GM20431 (cell line): ENCODE data around the gene KRT26.

Source experiments
- in situ Hi-C: fragments of 300-500 bp; cut with MseI, MboI; formaldehyde crosslinking; loops from one replicate; pipeline ENCODE4 v1.15.0; 2020; ENCODE audit warnings: low sequenced_read_pairs; ENCODE audit not compliant: unreplicated experiment

The KRT26 gene

DNA sequence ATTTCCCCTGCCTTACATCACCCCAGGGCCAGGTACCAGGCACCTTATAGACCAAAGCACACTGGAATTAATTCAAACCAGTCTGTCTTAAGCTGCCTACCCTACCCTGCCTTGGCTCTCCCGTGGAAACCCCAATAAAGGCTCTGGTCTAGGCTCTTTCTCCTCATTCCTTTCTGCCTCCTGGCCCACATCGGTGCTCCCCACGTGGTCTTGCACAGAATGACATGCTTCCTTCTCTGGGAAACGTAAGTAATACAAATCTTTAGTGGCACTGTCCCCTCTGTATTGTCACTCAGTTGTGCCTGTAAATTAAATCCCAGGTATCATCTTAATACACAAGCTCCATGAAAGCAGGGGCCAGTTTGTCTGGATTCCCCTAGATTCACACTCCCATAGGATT is 33.4 kb downstream of the KRT26 start:
- in situ Hi-C loops = no loop called here

GRCh38 chr17:40735016-40735415 is 37.0 kb downstream of the KRT26 start:
- in situ Hi-C loops = no loop called here

DNA sequence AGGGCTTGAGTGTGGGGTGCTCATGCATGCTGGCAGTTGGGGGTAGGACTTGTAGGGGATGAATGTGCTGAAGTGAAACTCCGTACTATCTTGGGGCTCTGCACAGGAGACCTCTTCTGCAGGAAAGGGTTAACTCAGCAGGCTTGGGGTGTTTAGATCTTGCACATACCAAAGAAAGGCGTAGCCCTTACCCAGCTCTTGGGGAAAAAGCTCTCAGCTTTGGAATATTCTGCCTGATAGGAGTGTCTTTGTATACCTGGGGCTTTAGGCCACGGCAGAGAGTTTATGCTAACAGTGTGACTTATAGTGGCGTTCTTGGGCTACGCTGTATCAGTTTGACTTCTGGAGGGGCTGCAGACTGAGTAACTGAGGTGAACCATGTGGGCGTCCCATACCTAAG is 38.0 kb downstream of the KRT26 start:
- in situ Hi-C loops = no loop called here

- in situ Hi-C loops = no loop called here
Observed at GRCh38 chr17:40730970-40731369, 41.0 kb downstream of the KRT26 start.

DNA sequence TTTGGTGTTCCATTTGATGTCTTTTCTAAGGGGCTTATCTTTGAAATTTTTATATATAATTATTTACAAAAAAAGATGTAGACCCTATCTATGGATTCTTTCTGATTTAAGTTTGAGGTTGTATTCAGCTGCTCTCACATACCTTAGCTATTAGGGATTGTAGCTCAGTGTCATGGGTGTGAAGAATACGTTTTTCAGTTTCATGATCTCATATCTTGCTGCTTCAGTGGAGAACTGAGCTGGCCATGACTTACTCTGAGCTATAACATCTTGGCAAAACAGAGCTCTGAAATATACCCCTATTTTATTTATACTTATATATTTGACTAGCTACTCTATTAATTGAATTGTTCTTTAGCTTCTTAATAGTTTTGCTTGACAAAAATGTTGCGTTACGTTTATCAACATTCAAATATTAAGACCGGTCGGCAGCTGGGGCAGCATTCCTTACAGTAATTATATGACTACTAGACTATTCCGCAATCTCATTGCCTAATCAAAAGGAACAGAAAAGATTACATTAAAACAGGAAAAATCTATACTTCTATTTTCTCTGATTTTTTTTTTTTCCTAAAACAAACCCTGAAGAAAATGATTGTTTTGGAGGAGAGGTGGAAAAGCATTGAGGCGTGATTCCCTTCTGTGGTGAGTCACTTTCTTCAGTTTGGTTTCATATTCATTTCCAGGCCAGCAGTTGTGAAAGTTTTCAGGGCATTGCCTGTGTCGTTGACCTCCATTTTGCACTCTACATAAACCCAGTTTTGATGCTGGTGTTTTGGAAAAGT is 44.4 kb downstream of the KRT26 start:
- in situ Hi-C loops = no loop called here

GRCh38 chr17:40726919-40727318 is 45.1 kb downstream of the KRT26 start:
- in situ Hi-C loops = no loop called here

GRCh38 chr17:40724656-40725055 is 47.3 kb downstream of the KRT26 start:
- in situ Hi-C loops = no loop called here

- in situ Hi-C loops = no loop called here
Observed at GRCh38 chr17:40722241-40722640, 49.8 kb downstream of the KRT26 start.

DNA sequence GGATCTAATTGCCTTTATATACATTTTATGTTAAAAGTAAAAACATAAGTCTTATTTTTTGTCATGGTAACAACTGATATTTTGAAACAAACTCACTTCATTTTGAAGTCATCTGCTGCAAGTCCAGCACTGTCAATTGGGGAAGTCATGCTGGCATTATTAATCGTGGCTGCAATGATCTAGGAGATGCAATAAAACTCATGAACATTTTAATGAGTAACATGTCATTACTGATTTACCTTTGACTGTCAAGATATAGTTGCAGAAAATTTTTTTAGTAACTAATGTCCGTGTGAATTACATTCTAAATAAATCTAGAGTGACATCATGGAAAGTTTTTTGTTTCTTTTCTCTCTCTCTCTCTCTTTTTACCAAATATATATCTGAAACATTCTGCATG is 51.1 kb downstream of the KRT26 start:
- in situ Hi-C loops = no loop called here

GRCh38 chr17:40718930-40719329 is 53.1 kb downstream of the KRT26 start:
- in situ Hi-C loops = no loop called here

DNA sequence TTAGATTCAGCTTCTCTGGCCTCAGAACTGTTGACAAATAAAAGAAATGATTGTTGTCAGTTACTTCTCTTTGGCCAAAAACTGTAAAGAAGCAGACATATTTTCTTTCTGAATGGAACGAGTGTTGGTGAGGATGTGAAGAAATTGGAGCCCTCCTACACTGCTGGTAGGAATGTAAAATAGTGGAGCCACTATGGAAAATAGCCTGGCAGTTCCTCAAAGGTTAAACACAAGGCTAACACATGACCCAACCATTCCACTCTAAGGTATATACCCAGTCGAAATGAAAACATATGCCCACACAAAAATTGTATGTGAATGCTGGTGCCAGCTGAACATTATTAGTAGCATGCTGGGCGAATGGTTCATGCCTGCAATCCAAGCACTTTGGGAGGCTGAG is 54.2 kb downstream of the KRT26 start:
- in situ Hi-C loops = no loop called here
